ENCODE results near the gene SLIT3. TPM values are rescaled to one million over a fixed set of nuclear protein-coding genes. Genes with fewer than 3 reads are reported as not detected.

The SLIT3 gene
- total and polyA plus RNA-seq, 2 donors, result 64.7 to 109 TPM

DNA sequence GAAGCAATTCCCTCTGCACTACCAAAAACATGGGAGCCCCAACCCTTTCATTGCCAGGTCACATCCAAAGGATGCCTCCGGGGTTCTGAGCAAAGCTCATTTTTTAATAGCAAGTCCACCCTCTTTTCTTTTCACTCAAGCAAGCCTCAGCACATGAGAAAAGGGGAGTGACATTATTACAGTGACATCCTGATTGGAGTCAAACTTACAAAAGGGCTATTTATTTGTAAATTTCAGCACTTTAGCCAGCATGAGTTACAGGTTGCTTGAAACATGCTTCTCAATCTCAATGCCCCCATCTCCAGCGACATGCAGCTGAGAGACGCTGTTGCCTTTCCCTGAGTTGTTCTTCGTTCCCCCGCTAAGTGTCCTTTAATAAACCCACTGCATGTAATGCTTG, 483.3 kb downstream of the SLIT3 start:
- Histone ChIP-seq H3K4me3 (ENCODE audit: low read depth, low read length) (no peak overlapping the region), H3K4me1 (ENCODE audit: insufficient read depth) (no peaks in the 10 kb centered on the region), H3K27ac (ENCODE audit: low read depth) (no peak overlapping the region), H3K36me3 (ENCODE audit: insufficient read depth) (no peaks in the 10 kb centered on the region)
- no peak for DNase-seq (ENCODE audit: extremely low spot score)
- 75% methylated on average over 5 of the region's 5 CpGs for WGBS

DNA sequence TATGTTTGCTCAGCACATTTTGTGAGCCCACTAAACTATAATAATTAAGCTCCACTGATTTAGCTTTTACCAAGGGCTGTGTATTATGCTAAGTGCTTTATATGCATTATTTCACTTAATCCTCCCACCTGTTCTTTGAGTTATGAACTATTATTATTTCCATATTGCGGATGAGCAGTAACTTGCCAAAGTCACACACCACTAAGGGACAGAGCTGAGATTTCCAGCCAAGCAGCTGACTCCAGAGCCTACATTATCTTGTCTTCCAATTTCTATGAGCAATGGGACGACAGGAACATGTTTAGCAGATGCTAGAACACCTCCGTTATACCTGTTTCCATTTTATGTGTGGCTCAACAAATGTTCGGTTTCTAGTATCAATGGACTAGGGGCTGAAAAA, 484.3 kb downstream of the SLIT3 start:
- Histone ChIP-seq H3K36me3 (ENCODE audit: insufficient read depth) (no peaks in the 10 kb centered on the region), H3K4me3 (ENCODE audit: low read depth, low read length) (no peak overlapping the region)
- 95% methylated on average over 4 of the region's 4 CpGs for WGBS

DNA sequence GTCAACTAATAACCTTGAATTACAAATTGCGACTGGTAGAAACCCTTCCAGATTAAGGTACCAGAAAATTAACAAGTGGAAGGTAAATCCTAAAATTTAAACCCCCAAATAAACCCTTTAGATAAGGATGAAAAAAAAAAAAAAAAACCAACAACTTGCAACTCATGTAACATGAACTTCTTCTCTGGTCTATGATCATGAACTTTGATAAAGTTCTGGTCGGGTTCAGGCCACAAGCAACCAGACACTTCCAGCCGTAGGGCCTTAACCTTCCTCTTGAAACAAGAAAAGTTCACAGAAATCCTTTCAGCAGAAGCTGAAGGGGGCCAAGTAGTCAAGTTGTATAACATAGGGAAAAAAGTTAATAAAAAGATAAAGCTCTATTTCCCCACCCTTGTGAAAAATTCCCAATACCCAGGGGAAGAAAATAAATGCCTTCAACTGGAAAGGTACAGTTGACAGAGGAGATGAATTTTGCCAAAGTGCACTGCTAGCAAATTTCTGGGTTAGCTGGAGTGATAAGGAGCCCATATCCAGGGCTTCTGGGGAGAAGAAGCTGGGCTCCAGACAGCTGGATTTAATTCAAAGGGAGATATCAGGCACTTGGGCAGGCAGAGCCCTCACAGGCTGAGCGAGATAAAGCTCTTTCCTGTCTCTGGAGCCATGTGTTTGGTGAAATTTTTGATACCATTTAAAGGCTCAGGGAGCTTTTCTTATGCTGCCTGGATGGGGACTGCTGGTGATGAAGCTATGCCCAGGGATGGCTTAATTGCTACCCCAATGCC, 487.6 kb downstream of the SLIT3 start:
- no peaks in the 10 kb centered on the region for H3K36me3 ChIP-seq (ENCODE audit: insufficient read depth)
- H3K27ac ChIP-seq (ENCODE audit: low read depth), result no peak overlapping the region
- H3K4me3 ChIP-seq (ENCODE audit: low read depth, low read length), result no peak overlapping the region
- H3K4me1 ChIP-seq (ENCODE audit: insufficient read depth), result no peaks in the 10 kb centered on the region
- 51% methylated on average over 4 of the region's 4 CpGs for WGBS
- no peak for DNase-seq (ENCODE audit: extremely low spot score)

More for the DNA sequence above, 484.3 kb downstream of the SLIT3 start:
- no peaks in the 10 kb centered on the region for H3K4me1 ChIP-seq (ENCODE audit: insufficient read depth)
- no peak for DNase-seq (ENCODE audit: extremely low spot score)
- H3K27ac ChIP-seq (ENCODE audit: low read depth), result no peak overlapping the region

DNA sequence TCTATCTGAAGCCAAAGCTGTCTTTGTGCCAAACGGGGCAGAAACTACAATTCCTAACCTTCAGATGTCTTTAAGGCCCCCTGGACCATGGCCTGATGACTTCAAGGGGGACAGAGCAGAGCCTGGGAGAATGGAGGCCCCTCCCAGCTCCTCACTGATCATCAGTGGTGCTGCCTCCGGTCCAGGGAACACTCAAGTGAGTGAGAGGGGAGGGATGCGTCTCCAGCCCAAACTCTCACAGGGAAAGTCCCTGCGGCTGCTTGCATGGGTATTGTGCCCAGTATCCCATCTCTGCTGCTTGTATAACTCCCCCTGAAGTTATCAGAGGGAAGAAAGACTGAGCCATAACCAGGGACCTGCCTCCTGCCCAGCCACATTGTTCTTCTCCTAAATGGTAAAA, 490.3 kb downstream of the SLIT3 start:
- Histone ChIP-seq H3K4me1 (ENCODE audit: insufficient read depth) (no peaks in the 10 kb centered on the region), H3K27ac (ENCODE audit: low read depth) (no peak overlapping the region), H3K4me3 (ENCODE audit: low read depth, low read length) (no peak overlapping the region), H3K36me3 (ENCODE audit: insufficient read depth) (no peaks in the 10 kb centered on the region)
- 89% methylated on average over 4 of the region's 4 CpGs for WGBS
- no peak for DNase-seq (ENCODE audit: extremely low spot score)

DNA sequence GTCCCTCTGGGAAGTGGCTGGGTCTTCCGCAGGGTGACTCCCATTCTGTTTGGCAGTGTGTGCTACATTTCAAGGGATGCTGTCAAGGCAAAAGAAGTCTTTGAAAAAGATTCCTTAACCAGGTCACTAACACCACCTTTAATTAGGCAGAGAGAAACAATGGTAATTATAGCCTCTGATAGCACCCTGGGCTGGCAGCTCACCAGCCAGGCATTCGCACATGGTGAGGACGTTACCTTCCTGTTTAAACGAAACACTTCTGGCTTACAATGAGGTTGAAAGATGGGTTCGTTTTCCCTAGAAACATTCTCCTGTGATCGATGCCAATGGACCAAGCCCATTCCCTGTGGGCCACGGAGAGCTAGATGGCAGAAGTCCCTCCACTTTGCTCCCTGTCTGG, 491.7 kb downstream of the SLIT3 start:
- H3K4me3 ChIP-seq (ENCODE audit: low read depth, low read length), result no peak overlapping the region
- no peak overlapping the region for H3K27ac ChIP-seq (ENCODE audit: low read depth)
- no peaks in the 10 kb centered on the region for H3K36me3 ChIP-seq (ENCODE audit: insufficient read depth)
- 82% methylated on average over 7 of the region's 7 CpGs for WGBS
- DNase-seq (ENCODE audit: extremely low spot score), result no peak
- H3K4me1 ChIP-seq (ENCODE audit: insufficient read depth), result no peaks in the 10 kb centered on the region

DNA sequence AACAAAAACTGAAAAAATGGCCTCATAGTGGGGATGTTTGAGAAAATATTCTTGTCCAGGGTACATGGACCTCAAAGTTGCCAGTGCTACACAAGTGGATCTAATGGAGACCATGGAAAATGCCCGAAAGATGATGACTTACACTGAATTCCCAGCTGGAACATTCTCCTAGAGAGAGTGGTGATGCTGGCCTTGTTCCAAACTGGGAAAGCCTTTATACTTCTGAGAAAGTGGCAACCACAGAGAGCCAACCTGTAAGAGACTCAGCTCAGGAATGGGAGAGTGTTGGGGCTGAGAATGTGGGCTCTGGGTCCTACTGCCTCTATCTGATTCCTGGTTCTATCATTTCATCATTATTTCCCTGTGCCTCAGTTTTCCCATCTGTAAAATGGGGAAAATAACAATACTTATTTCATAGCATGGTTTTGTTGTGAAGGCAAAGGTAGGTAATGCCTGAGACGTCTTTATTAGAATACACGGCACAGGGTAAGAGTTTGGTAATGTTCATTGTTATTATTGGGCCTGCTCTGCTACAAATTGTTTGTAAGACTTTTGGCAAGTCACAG, 492.8 kb downstream of the SLIT3 start:
- H3K36me3 ChIP-seq (ENCODE audit: insufficient read depth), result no peaks in the 10 kb centered on the region
- no peak for DNase-seq (ENCODE audit: extremely low spot score)
- no peaks in the 10 kb centered on the region for H3K4me1 ChIP-seq (ENCODE audit: insufficient read depth)
- WGBS, result 62% methylated on average over 3 of the region's 3 CpGs
- H3K4me3 ChIP-seq (ENCODE audit: low read depth, low read length), result no peak overlapping the region
- no peak overlapping the region for H3K27ac ChIP-seq (ENCODE audit: low read depth)

DNA sequence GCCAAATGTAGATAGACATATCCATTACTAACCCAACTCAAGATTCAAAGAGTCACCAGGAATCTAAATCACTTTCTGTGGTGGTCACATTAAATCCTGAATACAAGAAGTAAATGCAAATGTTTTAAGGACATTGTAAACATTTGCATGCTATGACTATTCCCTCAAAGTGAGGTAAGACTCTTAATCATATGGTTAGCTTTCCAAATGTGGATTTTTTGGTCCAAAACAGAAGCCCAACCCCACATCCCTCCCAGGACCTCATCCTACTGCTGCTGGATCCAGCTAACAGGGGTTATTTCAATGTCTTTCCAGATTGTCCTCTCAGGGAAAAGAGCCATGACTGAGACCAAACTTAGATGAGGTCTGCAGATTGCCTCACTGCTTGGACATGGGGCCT, 493.7 kb downstream of the SLIT3 start:
- no peaks in the 10 kb centered on the region for H3K36me3 ChIP-seq (ENCODE audit: insufficient read depth)
- no peaks in the 10 kb centered on the region for H3K4me1 ChIP-seq (ENCODE audit: insufficient read depth)
- DNase-seq (ENCODE audit: extremely low spot score), result no peak
- H3K27ac ChIP-seq (ENCODE audit: low read depth), result no peak overlapping the region
- H3K4me3 ChIP-seq (ENCODE audit: low read depth, low read length), result no peak overlapping the region

DNA sequence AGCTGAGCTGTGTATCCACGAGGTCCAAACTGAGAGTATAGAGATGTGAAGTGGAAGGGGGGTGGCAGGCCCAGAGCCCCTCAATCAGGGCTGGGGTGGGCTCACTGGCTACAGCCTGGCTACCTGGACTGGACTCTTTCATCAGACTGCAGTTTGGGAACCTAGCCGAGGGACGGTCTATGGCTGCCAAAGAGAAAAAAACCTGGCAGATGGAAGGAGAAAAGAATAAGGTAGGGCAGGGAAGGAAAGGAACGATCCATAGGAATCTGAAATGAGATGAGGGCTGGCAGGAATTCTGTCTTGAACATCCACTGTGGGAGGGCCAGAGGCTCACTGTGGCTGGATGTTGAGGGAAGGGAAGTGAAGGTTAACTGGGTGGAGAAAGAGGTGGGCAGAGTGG, 497.4 kb downstream of the SLIT3 start:
- WGBS, result 81% methylated on average over 4 of the region's 4 CpGs
- no peaks in the 10 kb centered on the region for H3K4me1 ChIP-seq (ENCODE audit: insufficient read depth)
- no peak overlapping the region for H3K4me3 ChIP-seq (ENCODE audit: low read depth, low read length)
- no peak for DNase-seq (ENCODE audit: extremely low spot score)
- H3K27ac ChIP-seq (ENCODE audit: low read depth), result no peak overlapping the region
- H3K36me3 ChIP-seq (ENCODE audit: insufficient read depth), result no peaks in the 10 kb centered on the region

DNA sequence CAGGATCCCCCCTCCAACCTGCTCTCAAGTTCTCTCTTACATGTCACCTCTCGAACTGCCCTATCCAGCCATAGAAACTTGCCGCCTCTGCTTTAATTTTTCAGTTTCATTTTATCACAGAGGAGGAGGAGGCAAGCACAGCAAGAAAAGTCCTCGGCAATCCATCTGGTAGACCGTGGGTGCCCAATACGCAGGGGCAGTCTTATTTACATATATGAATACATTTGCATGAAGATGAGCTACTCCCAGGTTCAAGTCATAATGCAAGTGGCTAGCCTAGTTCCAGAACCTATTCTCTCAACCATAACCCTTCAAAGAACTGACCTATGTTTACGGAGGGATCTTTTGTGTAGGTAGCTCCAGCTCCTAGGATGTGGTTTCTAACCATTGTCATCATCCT, 498.6 kb downstream of the SLIT3 start:
- DNase-seq (ENCODE audit: extremely low spot score), result no peak
- H3K4me1 ChIP-seq (ENCODE audit: insufficient read depth), result no peaks in the 10 kb centered on the region
- WGBS, result 93% methylated on average over 6 of the region's 6 CpGs
- no peak overlapping the region for H3K4me3 ChIP-seq (ENCODE audit: low read depth, low read length)
- no peak overlapping the region for H3K27ac ChIP-seq (ENCODE audit: low read depth)
- H3K36me3 ChIP-seq (ENCODE audit: insufficient read depth), result no peaks in the 10 kb centered on the region

DNA sequence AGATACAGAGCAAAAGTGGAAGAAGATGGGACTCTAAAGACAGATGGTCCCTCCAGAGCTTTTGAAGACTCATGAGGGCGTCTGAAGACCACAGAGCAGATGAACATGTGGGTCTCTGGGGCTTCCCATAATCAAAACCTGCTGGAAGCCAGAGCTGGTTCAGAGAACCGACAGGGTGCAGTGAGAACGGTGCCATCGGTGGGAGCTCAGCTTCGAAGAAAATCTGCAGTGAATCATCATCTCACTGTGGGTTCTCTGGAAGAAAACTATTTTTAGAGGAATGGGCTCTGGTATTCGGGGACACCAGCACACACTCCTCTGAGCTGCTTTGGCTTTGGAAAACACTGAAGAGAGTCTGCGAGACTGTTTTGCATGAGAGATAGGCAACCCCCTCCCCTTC, 499.4 kb downstream of the SLIT3 start:
- no peak overlapping the region for H3K4me3 ChIP-seq (ENCODE audit: low read depth, low read length)
- no peaks in the 10 kb centered on the region for H3K36me3 ChIP-seq (ENCODE audit: insufficient read depth)
- WGBS, result 91% methylated on average over 7 of the region's 7 CpGs
- H3K27ac ChIP-seq (ENCODE audit: low read depth), result no peak overlapping the region
- H3K4me1 ChIP-seq (ENCODE audit: insufficient read depth), result no peaks in the 10 kb centered on the region
- DNase-seq (ENCODE audit: extremely low spot score), result no peak

DNA sequence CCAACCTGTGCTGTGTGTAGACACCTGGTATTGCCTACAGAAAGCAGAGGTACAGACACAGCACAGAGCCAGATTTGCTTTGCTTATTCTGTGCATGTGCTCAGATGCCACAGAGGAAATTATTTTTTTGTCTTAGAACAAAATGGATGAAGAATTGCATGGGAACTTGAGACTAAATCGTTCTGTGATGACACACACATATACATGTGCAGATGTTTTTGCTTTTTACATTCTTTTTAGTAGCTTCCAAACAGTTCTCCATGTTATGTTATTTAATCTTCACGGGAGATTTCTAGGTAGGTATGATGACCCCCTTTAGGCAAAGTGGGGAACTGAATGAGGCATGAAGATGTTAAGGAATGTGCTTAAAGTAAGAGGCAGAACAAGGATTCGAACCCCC, 500.2 kb downstream of the SLIT3 start:
- Histone ChIP-seq H3K4me3 (ENCODE audit: low read depth, low read length) (no peak overlapping the region), H3K36me3 (ENCODE audit: insufficient read depth) (no peaks in the 10 kb centered on the region), H3K27ac (ENCODE audit: low read depth) (no peak overlapping the region), H3K4me1 (ENCODE audit: insufficient read depth) (no peaks in the 10 kb centered on the region)
- DNase-seq (ENCODE audit: extremely low spot score), result no peak
- 89% methylated on average over 3 of the region's 3 CpGs for WGBS

DNA sequence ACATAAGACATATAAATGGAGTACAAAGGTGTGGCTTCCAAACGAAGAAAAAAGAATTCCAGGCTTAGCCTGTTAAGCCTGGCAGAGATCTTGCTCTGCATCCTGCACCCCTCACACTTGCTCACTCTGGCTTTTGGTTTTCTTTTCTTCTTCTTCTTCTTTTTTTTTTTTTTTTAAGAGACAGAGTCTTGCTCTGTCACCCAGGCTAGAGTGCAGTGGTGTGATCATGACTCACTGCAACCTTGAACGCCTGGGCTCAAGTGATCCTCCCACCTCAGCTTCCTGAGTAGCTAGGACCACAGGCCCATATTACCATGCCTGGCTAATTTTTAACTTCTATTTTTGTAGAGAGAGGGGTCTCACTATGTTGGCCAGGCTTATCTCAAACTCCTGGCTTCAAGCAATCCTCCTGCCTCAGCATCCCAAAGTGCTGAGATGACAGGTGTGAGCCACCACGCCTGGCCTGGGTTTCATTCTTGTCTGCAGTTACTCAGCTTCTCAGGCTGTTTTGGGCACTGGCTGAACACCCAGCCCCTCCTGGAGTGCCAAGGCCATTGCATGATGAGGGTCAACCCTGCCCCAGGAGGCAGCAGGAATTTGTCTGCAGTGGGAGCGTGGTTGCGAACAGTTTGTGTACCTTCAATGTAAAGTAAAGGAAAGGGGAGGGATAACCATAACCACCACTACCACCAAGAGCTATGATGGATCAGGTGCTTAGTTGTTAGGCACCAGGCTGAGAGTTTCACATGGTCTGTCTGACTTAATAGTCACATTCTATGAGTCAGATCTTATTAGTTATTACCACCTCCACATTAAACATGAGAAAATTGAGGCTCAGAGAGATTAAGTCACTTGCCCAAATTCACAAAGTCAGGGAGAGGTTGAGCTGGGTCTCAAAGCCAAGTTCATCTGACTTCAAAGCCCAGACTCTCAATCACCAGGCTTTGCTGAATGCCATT, 502.6 kb downstream of the SLIT3 start:
- no peak overlapping the region for H3K4me3 ChIP-seq (ENCODE audit: low read depth, low read length)
- 89% methylated on average over 5 of the region's 5 CpGs for WGBS
- no peak for DNase-seq (ENCODE audit: extremely low spot score)
- H3K27ac ChIP-seq (ENCODE audit: low read depth), result no peak overlapping the region
- H3K4me1 ChIP-seq (ENCODE audit: insufficient read depth), result no peaks in the 10 kb centered on the region
- H3K36me3 ChIP-seq (ENCODE audit: insufficient read depth), result no peaks in the 10 kb centered on the region

DNA sequence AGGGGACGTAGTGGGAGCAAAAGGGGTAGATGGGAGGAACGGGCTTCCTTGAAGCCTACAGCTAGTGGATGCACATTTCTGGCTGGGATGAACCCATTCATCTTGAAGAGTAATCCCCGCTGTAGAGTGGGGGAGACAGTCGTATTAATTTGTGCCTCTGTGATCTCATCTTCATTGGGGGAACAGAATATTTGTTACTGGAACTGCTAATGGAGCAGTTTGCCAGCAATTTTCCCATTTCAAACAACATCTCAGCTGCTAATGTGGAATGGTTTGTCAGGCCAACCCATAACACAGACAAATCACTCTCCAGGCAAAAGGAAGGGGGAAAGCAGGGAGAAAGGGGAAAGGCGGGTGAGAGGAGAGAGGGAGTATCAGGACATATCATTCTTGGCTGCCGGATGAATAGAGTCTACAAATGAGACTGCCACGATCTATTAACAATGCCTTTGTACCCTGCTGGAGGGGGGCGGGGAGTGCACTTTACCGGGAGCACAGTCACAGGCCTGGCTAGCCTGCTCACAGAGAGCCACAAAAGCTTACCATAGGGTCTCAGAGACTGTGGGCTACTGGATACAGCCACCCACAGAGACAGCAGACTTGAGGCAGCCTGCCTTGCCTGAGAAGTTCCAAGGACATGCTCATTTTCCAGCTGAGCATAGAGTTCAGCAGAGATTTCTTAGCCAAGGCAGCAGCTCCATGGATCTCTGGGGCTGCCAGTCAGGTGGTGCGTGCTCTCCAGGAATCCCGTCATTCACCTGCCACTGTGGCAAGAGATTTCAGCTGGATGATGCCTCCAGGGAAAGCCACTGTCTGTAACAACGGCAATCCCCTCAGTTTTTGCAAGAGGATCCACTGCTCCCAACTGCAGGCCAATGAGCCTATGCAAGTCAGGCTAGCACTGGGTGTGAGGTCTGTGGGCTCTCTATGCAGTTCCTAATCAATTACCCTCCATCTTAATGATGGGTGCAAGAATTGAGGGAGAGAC, 504.1 kb downstream of the SLIT3 start:
- WGBS, result 90% methylated on average over 12 of the region's 12 CpGs
- DNase-seq (ENCODE audit: extremely low spot score), result no peak
- Histone ChIP-seq H3K27ac (ENCODE audit: low read depth) (no peak overlapping the region), H3K4me3 (ENCODE audit: low read depth, low read length) (no peak overlapping the region), H3K4me1 (ENCODE audit: insufficient read depth) (no peaks in the 10 kb centered on the region), H3K36me3 (ENCODE audit: insufficient read depth) (no peaks in the 10 kb centered on the region)

All from urinary bladder (tissue), 4 donors.